Mesodermal cell (in vitro differentiated cells): ENCODE measurements around the gene FOXK2.

Experiments
- H3K27ac ChIP-seq: 2 replicates; pipeline ENCODE4 v1.7.0; 2013; ENCODE audit warnings: mild to moderate bottlenecking, low read depth, low read length, moderate library complexity; ENCODE audit not compliant: severe bottlenecking
- H3K36me3 ChIP-seq: 2 replicates; pipeline ENCODE4 v1.7.1; 2013; ENCODE audit warnings: mild to moderate bottlenecking, low read length, moderate library complexity; ENCODE audit not compliant: control insufficient read depth, insufficient read depth
- H3K4me1 ChIP-seq: one replicate; pipeline ENCODE4 v1.7.1; 2013; ENCODE audit warnings: mild to moderate bottlenecking, low read length; ENCODE audit not compliant: insufficient read depth, control insufficient read depth, poor library complexity, severe bottlenecking
- H3K4me3 ChIP-seq: 2 replicates; pipeline ENCODE4 v1.7.0; 2013; ENCODE audit warnings: low read length, control low read depth, mild to moderate bottlenecking; ENCODE audit not compliant: insufficient read depth, poor library complexity, severe bottlenecking; ENCODE audit errors: extremely low read depth
- H3K9me3 ChIP-seq: 2 replicates; pipeline ENCODE4 v1.7.1; 2013; ENCODE audit warnings: mild to moderate bottlenecking, low read length, moderate library complexity; ENCODE audit not compliant: control insufficient read depth
- WGBS, 2 experiments: methylation state at CpG; one replicate each; pipeline ENCODE4 v1.1.5; 2013; ENCODE audit warnings: missing lambda C conversion rate in 2 of 2; ENCODE audit not compliant: insufficient coverage in 2 of 2; 5-methylcytosine and 5-hydroxymethylcytosine counted together

The FOXK2 gene

DNA sequence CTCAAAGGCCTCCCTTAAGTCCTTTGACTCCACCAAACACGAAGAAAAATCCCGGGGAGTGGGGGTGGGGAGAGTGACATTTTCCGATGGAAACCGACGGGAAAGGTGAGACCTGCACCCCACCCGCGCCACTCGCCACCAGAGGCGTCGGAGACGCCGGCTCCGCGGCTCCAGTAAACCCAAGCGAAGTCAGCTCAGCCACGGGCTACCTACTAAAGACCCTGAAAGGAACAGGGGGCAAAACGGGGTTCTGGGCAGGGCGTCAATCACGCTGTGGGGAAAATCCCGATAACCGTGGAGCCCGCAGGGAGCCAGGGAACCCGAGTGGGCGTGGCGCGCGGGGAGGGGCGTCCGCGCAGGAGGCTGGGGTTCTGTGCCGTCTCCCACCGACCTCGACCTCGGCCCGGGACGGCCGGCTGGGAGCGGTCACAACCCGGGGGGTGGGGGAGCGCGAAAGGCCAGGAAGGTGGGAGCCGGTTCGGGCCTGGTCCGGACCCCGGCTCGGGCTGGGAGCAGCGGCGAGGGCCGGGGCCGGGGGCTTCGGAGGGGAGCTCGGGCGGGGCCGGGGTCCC is 128.1 kb downstream of the FOXK2 start:
- peak overlapping the region; percentile 91 for H3K27ac ChIP-seq
- WGBS, 2 experiments = 0% methylated on average over 36 to 42 of the region's 54 CpGs
- H3K4me1 ChIP-seq = peaks cover 3% of the 10 kb centered on the region
- H3K9me3 ChIP-seq = no peaks in the 10 kb centered on the region
- peak overlapping the region; percentile 97 for H3K4me3 ChIP-seq
- peaks cover 24% of the 10 kb centered on the region for H3K36me3 ChIP-seq

- H3K4me1 ChIP-seq = peaks cover 3% of the 10 kb centered on the region
- WGBS, 2 experiments = 1% methylated on average over 31 to 41 of the region's 67 CpGs
- H3K9me3 ChIP-seq = no peaks in the 10 kb centered on the region
- peak within 1 kb of the TSS; percentile 91 for H3K27ac ChIP-seq
- H3K36me3 ChIP-seq = peaks cover 18% of the 10 kb centered on the region
- H3K4me3 ChIP-seq = peak within 1 kb of the TSS; percentile 97
Observed at GRCh38 chr17:82648165-82648668, 128.7 kb downstream of the FOXK2 start, which contains the start of gene WDR45B. Gene WDR45B, minus strand, starts transcription at chr17:82648444. Its CDS starts 104 bp downstream, at chr17:82648340.

DNA sequence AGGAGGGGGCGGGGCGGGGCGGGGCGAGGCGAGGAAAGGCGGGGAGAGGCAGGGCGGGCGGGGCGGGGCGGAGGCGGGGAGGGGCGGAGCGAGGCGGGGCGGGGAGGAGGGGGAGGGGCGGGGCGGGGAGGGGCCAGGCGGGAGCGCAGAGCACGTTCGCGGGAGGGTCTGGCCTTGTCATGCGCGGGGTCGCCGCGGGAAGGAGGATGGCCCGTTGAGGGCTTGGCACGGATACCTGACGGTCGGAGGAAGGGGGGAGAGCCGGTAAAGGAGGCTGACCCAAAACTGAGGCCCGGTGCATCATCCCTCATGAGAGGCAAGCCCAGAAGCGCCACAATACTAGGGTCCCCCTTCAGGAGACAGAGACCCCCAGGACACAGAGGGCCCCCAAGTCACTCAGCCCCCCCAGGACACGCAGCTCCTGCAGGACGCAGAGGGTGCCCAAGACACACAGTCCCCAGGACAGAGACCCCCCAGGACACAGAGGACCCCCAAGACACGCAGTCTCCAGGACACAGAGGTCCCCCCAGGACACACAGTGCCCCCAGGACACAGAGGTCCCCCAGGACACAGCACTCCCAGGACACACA is 129.3 kb downstream of the FOXK2 start:
- H3K4me1 ChIP-seq = peaks cover 3% of the 10 kb centered on the region
- H3K36me3 ChIP-seq = peaks cover 12% of the 10 kb centered on the region
- no peaks in the 10 kb centered on the region for H3K9me3 ChIP-seq
- 0 to 9% methylated on average over 13 to 15 of the region's 37 CpGs for WGBS, 2 experiments
- no peak overlapping the region for H3K27ac ChIP-seq
- H3K4me3 ChIP-seq = peak overlapping the region; percentile 31

- peaks cover 3% of the 10 kb centered on the region for H3K4me1 ChIP-seq
- H3K4me3 ChIP-seq = no peak overlapping the region
- H3K9me3 ChIP-seq = no peaks in the 10 kb centered on the region
- no peak overlapping the region for H3K27ac ChIP-seq
- H3K36me3 ChIP-seq = peaks cover 4% of the 10 kb centered on the region
- 92 to 94% methylated on average over 19 of the region's 22 CpGs for WGBS, 2 experiments
Observed at GRCh38 chr17:82649501-82650261, 130.1 kb downstream of the FOXK2 start.

DNA sequence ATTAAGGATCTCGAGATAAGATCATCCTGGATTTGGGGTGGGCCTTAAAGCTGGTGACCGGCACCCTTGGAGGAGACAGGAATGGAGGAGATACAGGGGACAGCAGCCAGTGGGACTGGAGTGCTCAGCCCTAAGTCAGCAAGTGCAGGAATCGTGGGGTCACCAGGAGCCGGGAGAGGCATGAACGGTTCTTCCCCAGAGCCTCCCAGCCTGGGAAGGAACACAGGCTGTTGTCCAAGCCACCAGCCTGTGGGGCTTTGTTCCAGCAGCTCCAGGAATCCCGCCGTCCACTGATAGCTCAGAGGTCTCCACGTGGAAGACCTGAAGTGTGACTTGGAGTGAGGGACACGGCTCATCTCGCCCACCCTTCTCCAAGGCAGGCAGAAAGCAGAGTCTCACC is 131.2 kb downstream of the FOXK2 start:
- Histone ChIP-seq H3K4me1 (peaks cover 3% of the 10 kb centered on the region), H3K4me3 (no peak overlapping the region), H3K9me3 (no peaks in the 10 kb centered on the region), H3K36me3 (no peaks in the 10 kb centered on the region), H3K27ac (no peak overlapping the region)
- 89 to 90% methylated on average over 7 to 8 of the region's 10 CpGs for whole genome bisulfite sequencing, 2 experiments

DNA sequence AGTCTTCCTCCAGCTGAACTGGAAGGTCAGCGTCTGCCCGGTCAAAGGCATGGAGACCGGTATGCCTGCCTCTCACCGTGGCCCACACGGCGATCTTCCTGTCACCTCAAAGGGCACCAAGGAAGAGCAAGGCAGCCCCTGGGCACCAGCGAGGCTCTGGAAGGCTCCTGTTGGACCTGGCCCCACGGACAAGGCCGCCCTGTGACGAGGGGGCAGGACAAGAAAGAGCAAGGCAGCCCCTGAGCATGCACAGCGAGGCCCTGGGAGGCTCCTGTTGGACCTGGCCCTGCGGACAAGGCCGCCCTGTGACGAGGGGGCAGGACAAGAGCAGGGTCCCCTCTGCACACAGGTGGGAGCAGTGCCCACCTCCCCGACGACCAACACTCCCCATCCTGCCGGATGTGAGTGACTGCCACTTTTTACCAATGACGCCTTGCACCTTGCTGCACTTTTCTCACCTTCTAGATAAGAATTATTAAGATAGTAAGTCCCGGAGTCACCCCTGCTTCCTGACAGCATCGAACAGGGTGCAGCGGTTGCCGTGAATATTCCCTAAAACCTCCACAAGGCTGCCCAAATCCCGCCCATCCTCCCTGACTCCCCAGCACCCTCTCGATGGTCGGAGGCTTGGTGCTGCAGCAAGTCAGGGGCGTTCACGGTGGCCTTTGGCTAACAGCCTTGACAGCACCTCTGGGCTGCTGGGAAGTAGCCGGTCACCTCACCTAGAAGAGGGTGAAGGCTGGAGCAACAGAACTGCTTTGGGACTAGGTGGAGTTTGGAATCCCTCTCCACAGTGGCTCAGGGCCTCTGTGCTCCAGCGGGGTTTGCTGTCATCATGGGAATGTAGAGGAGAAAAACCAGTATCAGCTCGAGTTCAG is 134.4 kb downstream of the FOXK2 start:
- 88 to 90% methylated on average over 24 to 30 of the region's 30 CpGs for WGBS, 2 experiments
- Histone ChIP-seq H3K4me3 (no peak overlapping the region), H3K4me1 (no peaks in the 10 kb centered on the region), H3K9me3 (no peaks in the 10 kb centered on the region), H3K36me3 (no peaks in the 10 kb centered on the region), H3K27ac (no peak overlapping the region)
